ENCODE measurements around the gene NUDT21.

NUDT21 gene

DNA sequence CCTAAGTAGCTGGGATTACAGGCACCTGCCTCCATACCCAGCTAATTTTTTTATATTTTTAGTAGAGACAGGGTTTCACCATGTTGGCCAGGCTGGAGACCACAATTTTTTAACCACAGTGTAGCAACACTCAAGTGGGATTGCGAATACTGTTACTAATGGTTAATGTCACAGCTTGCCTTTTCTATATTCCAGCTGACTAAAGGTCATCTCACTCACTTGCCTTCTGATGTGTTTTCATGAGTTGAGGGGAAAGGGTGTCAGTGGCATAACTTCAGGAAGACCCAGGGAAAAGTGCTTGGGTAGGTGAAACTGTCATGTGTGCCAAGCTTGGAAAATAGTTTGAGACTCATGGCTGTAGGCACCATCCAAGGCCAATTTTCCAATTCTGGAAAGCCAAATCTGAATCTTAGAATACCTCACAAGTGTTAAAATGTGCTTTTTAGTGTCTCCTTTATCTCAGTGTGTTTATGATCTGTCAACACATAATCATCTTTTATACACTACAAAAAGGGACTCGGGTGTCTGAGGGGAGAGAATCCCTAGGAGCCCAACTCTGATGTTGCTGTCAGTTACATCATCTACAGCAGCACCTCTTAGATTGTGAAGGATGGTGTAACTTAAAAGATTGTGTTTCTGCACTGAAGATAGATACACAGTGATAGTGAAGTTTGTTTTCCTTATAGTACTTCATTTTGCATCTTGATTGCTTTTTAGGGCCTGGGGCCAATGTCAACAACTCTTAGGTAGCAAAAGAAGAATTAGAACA lies 27.3 kb upstream of the NUDT21 start:
- Histone ChIP-seq H3K27me3 (ENCODE audit: insufficient read depth, poor library complexity, severe bottlenecking) (no peaks in the 10 kb centered on the region), H3K27ac (replicated peaks) (peak overlapping the region; percentile 10; the same call in 1 of the 2 replicates), H3K4me3 (replicated peaks; ENCODE audit: insufficient read depth, low read length) (no peak overlapping the region)
- TF ChIP-seq POLR2AphosphoS5 (IDR thresholded peaks at IDR 0.05; ENCODE audit: low read depth), result no peak
- TF ChIP-seq, protein P1, sequence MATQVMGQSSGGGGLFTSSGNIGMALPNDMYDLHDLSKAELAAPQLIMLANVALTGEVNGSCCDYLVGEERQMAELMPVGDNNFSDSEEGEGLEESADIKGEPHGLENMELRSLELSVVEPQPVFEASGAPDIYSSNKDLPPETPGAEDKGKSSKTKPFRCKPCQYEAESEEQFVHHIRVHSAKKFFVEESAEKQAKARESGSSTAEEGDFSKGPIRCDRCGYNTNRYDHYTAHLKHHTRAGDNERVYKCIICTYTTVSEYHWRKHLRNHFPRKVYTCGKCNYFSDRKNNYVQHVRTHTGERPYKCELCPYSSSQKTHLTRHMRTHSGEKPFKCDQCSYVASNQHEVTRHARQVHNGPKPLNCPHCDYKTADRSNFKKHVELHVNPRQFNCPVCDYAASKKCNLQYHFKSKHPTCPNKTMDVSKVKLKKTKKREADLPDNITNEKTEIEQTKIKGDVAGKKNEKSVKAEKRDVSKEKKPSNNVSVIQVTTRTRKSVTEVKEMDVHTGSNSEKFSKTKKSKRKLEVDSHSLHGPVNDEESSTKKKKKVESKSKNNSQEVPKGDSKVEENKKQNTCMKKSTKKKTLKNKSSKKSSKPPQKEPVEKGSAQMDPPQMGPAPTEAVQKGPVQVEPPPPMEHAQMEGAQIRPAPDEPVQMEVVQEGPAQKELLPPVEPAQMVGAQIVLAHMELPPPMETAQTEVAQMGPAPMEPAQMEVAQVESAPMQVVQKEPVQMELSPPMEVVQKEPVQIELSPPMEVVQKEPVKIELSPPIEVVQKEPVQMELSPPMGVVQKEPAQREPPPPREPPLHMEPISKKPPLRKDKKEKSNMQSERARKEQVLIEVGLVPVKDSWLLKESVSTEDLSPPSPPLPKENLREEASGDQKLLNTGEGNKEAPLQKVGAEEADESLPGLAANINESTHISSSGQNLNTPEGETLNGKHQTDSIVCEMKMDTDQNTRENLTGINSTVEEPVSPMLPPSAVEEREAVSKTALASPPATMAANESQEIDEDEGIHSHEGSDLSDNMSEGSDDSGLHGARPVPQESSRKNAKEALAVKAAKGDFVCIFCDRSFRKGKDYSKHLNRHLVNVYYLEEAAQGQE (IDR thresholded peaks at IDR 0.05; ENCODE audit: insufficient replicate concordance, low read depth), result no peak
- TF ChIP-seq SPI1 (IDR thresholded peaks at IDR 0.05; ENCODE audit: borderline replicate concordance, low read depth), result no peak
- TF ChIP-seq, protein P2, sequence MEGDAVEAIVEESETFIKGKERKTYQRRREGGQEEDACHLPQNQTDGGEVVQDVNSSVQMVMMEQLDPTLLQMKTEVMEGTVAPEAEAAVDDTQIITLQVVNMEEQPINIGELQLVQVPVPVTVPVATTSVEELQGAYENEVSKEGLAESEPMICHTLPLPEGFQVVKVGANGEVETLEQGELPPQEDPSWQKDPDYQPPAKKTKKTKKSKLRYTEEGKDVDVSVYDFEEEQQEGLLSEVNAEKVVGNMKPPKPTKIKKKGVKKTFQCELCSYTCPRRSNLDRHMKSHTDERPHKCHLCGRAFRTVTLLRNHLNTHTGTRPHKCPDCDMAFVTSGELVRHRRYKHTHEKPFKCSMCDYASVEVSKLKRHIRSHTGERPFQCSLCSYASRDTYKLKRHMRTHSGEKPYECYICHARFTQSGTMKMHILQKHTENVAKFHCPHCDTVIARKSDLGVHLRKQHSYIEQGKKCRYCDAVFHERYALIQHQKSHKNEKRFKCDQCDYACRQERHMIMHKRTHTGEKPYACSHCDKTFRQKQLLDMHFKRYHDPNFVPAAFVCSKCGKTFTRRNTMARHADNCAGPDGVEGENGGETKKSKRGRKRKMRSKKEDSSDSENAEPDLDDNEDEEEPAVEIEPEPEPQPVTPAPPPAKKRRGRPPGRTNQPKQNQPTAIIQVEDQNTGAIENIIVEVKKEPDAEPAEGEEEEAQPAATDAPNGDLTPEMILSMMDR (IDR thresholded peaks at IDR 0.05; ENCODE audit: insufficient read depth, low read length), result no peak
- TF ChIP-seq GABPA (IDR thresholded peaks at IDR 0.05; ENCODE audit: low read depth), result no peak
- peak in 1 of 2 experiments; percentile 42 for DNase-seq (ENCODE audit: low read depth in 1 of 2, low spot score in 1 of 2)

DNA sequence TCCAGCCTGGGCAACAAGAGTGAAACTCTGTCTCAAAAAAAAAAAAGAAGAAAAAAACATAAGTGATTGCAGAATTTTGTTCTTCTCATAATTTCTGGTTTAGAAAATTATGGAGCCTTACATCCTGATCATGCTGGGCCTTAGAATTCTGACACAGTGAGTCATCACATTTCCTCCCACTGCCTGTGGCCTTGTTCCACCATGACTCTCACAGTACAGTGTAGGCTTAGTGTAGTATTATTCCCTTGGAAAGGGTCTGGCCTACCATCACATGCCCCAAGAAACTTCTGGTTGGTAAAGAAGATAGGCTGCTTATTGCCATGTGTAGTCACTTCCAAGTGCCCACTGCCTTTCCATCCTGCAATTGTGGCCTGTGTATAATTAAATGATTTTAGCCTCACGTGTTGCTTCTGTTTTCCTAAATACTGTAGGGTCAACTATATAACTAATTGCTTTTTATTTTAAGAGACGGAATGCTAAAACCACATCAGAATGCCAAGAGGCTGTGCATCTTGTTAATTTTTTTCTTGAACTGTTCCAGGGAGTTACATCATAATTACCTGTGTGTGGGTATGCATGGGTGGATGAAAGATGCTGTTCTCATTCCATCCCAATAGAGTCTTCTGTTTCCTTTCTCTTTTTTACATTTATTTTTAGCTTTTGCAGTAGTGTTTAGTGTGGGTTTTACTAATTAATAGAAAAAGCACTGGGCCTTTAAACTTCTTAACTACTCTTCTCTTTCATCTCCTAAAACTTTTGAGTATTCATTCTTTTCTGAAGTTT lies 26.2 kb upstream of the NUDT21 start:
- no peak overlapping the region for H3K4me3 ChIP-seq (replicated peaks; ENCODE audit: insufficient read depth, low read length)
- H3K27me3 ChIP-seq (ENCODE audit: insufficient read depth, poor library complexity, severe bottlenecking), result no peaks in the 10 kb centered on the region
- TF ChIP-seq, protein P1 (IDR thresholded peaks at IDR 0.05; ENCODE audit: insufficient replicate concordance, low read depth), result no peak
- TF ChIP-seq GABPA (IDR thresholded peaks at IDR 0.05; ENCODE audit: low read depth) (no peak), SPI1 (IDR thresholded peaks at IDR 0.05; ENCODE audit: borderline replicate concordance, low read depth) (no peak), POLR2AphosphoS5 (IDR thresholded peaks at IDR 0.05; ENCODE audit: low read depth) (no peak)
- TF ChIP-seq, protein P2 (IDR thresholded peaks at IDR 0.05; ENCODE audit: insufficient read depth, low read length), result no peak
- DNase-seq (ENCODE audit: low read depth in 1 of 2, low spot score in 1 of 2), result peak in 1 of 2 experiments; percentile 18
- H3K27ac ChIP-seq (replicated peaks), result no peak overlapping the region

DNA sequence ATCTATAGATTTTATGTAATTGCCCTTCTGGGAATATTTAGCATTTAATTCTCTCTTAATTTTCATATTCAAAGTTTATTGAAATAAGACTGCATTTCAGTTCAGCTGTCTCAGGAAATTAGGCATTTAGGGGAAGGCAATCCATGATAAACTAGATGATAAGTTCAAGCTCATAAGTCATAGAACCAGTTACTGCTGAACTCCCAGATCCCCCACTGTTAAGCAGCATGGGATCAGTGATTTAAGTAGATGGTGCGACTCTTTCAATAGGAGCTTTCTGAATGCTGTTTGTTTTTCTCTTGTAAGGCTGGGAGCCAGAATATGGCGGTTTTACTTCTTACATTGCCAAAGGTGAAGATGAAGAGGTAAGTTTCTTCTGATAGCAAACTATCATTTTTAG lies 24.1 kb upstream of the NUDT21 start:
- H3K4me3 ChIP-seq (replicated peaks; ENCODE audit: insufficient read depth, low read length), result no peak overlapping the region
- H3K27ac ChIP-seq (replicated peaks), result no peak overlapping the region
- no peaks in the 10 kb centered on the region for H3K27me3 ChIP-seq (ENCODE audit: insufficient read depth, poor library complexity, severe bottlenecking)
- TF ChIP-seq, protein P1 (IDR thresholded peaks at IDR 0.05; ENCODE audit: insufficient replicate concordance, low read depth), result no peak
- TF ChIP-seq POLR2AphosphoS5 (IDR thresholded peaks at IDR 0.05; ENCODE audit: low read depth) (no peak), GABPA (IDR thresholded peaks at IDR 0.05; ENCODE audit: low read depth) (no peak), SPI1 (IDR thresholded peaks at IDR 0.05; ENCODE audit: borderline replicate concordance, low read depth) (no peak)
- TF ChIP-seq, protein P2 (IDR thresholded peaks at IDR 0.05; ENCODE audit: insufficient read depth, low read length), result no peak
- no peak for DNase-seq (ENCODE audit: low read depth in 1 of 2, low spot score in 1 of 2)

Measured in HL-60 (cell line).